Measurements from ENCODE around the gene KBTBD12.

Gene KBTBD12

GRCh38 chr3:127992127-127992526 lies 77.1 kb downstream of the KBTBD12 start:
- no peak for TF ChIP-seq CTCF (conservative IDR thresholded peaks at IDR 0.05)
- no peak for TF ChIP-seq ZFX (IDR thresholded peaks at IDR 0.05)
- H3K27ac ChIP-seq: no peak overlapping the region

- H3K27ac ChIP-seq: no peak overlapping the region
- TF ChIP-seq CTCF (conservative IDR thresholded peaks at IDR 0.05) (no peak), ZFX (IDR thresholded peaks at IDR 0.05) (no peak)
Observed at GRCh38 chr3:127994011-127994410, 79.0 kb downstream of the KBTBD12 start.

- no peak overlapping the region for H3K27ac ChIP-seq
- no peak for TF ChIP-seq CTCF (conservative IDR thresholded peaks at IDR 0.05)
- TF ChIP-seq ZFX (IDR thresholded peaks at IDR 0.05): no peak
Observed at GRCh38 chr3:127997016-127997415, 82.0 kb downstream of the KBTBD12 start.

GRCh38 chr3:127997961-127998360 lies 82.9 kb downstream of the KBTBD12 start:
- H3K27ac ChIP-seq: no peak overlapping the region
- TF ChIP-seq CTCF (conservative IDR thresholded peaks at IDR 0.05) (no peak), ZFX (IDR thresholded peaks at IDR 0.05) (no peak)

GRCh38 chr3:127998596-127998995 lies 83.6 kb downstream of the KBTBD12 start:
- TF ChIP-seq ZFX (IDR thresholded peaks at IDR 0.05) (no peak), CTCF (conservative IDR thresholded peaks at IDR 0.05) (no peak)

GRCh38 chr3:127999509-128000106 lies 84.6 kb downstream of the KBTBD12 start:
- H3K27ac ChIP-seq: no peak overlapping the region
- TF ChIP-seq CTCF (conservative IDR thresholded peaks at IDR 0.05) (no peak), ZFX (IDR thresholded peaks at IDR 0.05) (no peak)

More at GRCh38 chr3:127998596-127998995, 83.6 kb downstream of the KBTBD12 start:
- H3K27ac ChIP-seq: no peak overlapping the region

GRCh38 chr3:128001576-128001975 lies 86.5 kb downstream of the KBTBD12 start:
- H3K27ac ChIP-seq: no peak overlapping the region
- no peak for TF ChIP-seq CTCF (conservative IDR thresholded peaks at IDR 0.05)
- no peak for TF ChIP-seq ZFX (IDR thresholded peaks at IDR 0.05)
